HepG2 (cell line): ENCODE measurements around the gene GNG2. TPM values are rescaled to one million over a fixed set of nuclear protein-coding genes. Genes with fewer than 3 reads are reported as not detected.

Experiments
- CEBPG ChIP-seq: IDR thresholded peaks from 2 replicates; pipeline ENCODE4 v1.6.1; 2016
- EZH2 ChIP-seq: conservative IDR thresholded peaks from 2 replicates; pipeline ENCODE4 v1.6.1; 2012; ENCODE audit warnings: mild to moderate bottlenecking, low read depth, low read length, moderate library complexity
- HNF4A ChIP-seq: sonication (generic); formaldehyde crosslinking; IDR thresholded peaks from 2 replicates; pipeline ENCODE4 v1.4.0; 2020; ENCODE audit warnings: missing genetic modification reagents
- HNRNPLL ChIP-seq: fragments of 200-400 bp; formaldehyde crosslinking; IDR thresholded peaks from 2 replicates; pipeline ENCODE4 v1.6.1; 2017; ENCODE audit warnings: mild to moderate bottlenecking, low read depth, low read length; ENCODE audit not compliant: poor library complexity, severe bottlenecking
- KIAA2018 ChIP-seq: sonication (generic); formaldehyde crosslinking; IDR thresholded peaks from 2 replicates; pipeline ENCODE4 v1.5.0; 2020; ENCODE audit warnings: mild to moderate bottlenecking, missing genetic modification reagents, borderline replicate concordance
- MYC ChIP-seq: sonication (generic); formaldehyde crosslinking; IDR thresholded peaks from 2 replicates; pipeline ENCODE4 v1.9.0; 2021; ENCODE audit warnings: missing genetic modification reagents, borderline replicate concordance
- NR2C2 ChIP-seq: sonication (generic); formaldehyde crosslinking; IDR thresholded peaks from 2 replicates; pipeline ENCODE4 v1.4.0; 2020; ENCODE audit warnings: missing genetic modification reagents, mild to moderate bottlenecking, moderate library complexity, borderline replicate concordance
- TCF7L2 ChIP-seq: IDR thresholded peaks from 2 replicates; pipeline ENCODE4 v1.6.1; 2011; ENCODE audit warnings: mild to moderate bottlenecking, low read depth, low read length, moderate library complexity
- polyA plus RNA-seq, 8 experiments: library from polyadenylated mRNA; depleted of rRNA in 3 of 8; stranded (reverse) in 7 of 8; unstranded in 1 of 8; fragments of >200 nt; fragmentation: Illumina TruSeq in 4 of 8; extraction: Trizol in 4 of 8; gene quantifications; 2 replicates each; pipeline versions ENCODE4 v1.2.1 to v1.2.3, GENCODE V29; 2011 to 2016; ENCODE audit warnings: low read depth in 4 of 8, missing spikeins in 1 of 8, mixed read lengths in 1 of 8; ENCODE audit not compliant: insufficient read depth in 1 of 8
- total RNA-seq, 5 experiments: library from RNA; depleted of rRNA; stranded (reverse); fragments of >200 nt; fragmentation: Illumina TruSeq; extraction: Trizol; gene quantifications; 2 replicates each; pipeline ENCODE4 v1.2.3, GENCODE V29; 2016; ENCODE audit warnings: low read depth in 1 of 5

The GNG2 gene
- total and polyA plus RNA-seq, 2 of the 13 experiments (the other 11 are each of a cell fraction or from before 2014, with no cell fraction given) = not detected

GRCh38 chr14:52007637-52008036 is 147.2 kb downstream of the GNG2 start (continued):
- TF ChIP-seq KIAA2018 (CRISPR knock-in tag) = no peak
- TF ChIP-seq EZH2 = no peak
- TF ChIP-seq MYC (CRISPR knock-in tag) = no peak
- TF ChIP-seq CEBPG (CRISPR knock-in tag) = peak; percentile 66
- TF ChIP-seq HNRNPLL = no peak
- TF ChIP-seq TCF7L2 = no peak
- TF ChIP-seq NR2C2 = peak; percentile 60; the same call in 1 of the 2 replicates
- peak; percentile 40 for TF ChIP-seq HNF4A (CRISPR knock-in tag)
